Muscle of back (tissue), 13 donors: Measurements from ENCODE around the gene APOL3. TPM values are rescaled to one million over a fixed set of nuclear protein-coding genes. Genes with fewer than 3 reads are reported as not detected.
A peak's percentile ranks its signal among the peaks of the same experiment; 100 is the strongest.
"Not testable (repeated sequence)": the region's sequence is repeated elsewhere in the genome, so short reads cannot be mapped to it uniquely, and the experiment has no call there.

Experiments used
- DNase-seq, 3 donors: peaks; one replicate each; pipeline versions ENCODE4 v3.0.0 to v3.0.0-alpha.2; 2013
- long read RNA-seq, 9 donors: transcript quantifications; one replicate each; lab custom pipeline, GENCODE V29; 2026
- polyA plus RNA-seq, 10 donors: library from polyadenylated mRNA; unstranded; fragments of 120-200 nt; gene quantifications; one replicate each; pipeline ENCODE4 v1.2.1, GENCODE V29; 2013; ENCODE audit not compliant: insufficient read length in 10 of 10

The APOL3 gene
- 10 to 100 TPM in 7 of 10 donors, 1 to 10 TPM in 3; 6.6 to 17.1 (median 12.7) TPM for polyA plus RNA-seq
- long read RNA-seq, donor 1, partial matches to known transcripts, result 0 of 1 reads
- long read RNA-seq, donor 1, other reads (novel, unspliced or antisense), result 0 of 1 reads
- long read RNA-seq, donor 2, result 0 reads
- long read RNA-seq, donor 3, result 0 reads
- long read RNA-seq, donor 4, partial matches to known transcripts, result 0 of 2 reads
- long read RNA-seq, donor 4, other reads (novel, unspliced or antisense), result 0 of 2 reads
- long read RNA-seq, donor 5, partial matches to known transcripts, result 0 of 2 reads
- long read RNA-seq, donor 5, other reads (novel, unspliced or antisense), result 0 of 2 reads
- long read RNA-seq, donor 6, result 0 reads
- long read RNA-seq, donor 7, result 0 reads
- long read RNA-seq, donor 8, result 0 reads
- long read RNA-seq, donor 9, result 0 reads

GRCh38 chr22:36160499-36160942 is at the start of gene APOL3:
Gene APOL3 (minus strand): TSS chr22:36160755. CDS start chr22:36149055, 11,700 bp downstream.
- peak; percentile 45 to 81 (median 77) for DNase-seq

- no peak for DNase-seq
Observed at GRCh38 chr22:36210224-36210623, 49.7 kb upstream of the APOL3 start.

GRCh38 chr22:36209488-36209908 is 48.9 kb upstream of the APOL3 start:
- not testable (repeated sequence) for DNase-seq

GRCh38 chr22:36208914-36209313 is 48.4 kb upstream of the APOL3 start:
- DNase-seq, result no peak

GRCh38 chr22:36208162-36208765 is 47.7 kb upstream of the APOL3 start:
- DNase-seq, result no peak

- DNase-seq, result no peak
Observed at GRCh38 chr22:36206255-36206654, 45.7 kb upstream of the APOL3 start.

GRCh38 chr22:36205573-36205972 is 45.0 kb upstream of the APOL3 start:
- not testable (repeated sequence) for DNase-seq

GRCh38 chr22:36204632-36205015 is 44.1 kb upstream of the APOL3 start:
- DNase-seq, result no peak

- DNase-seq, result no peak
Observed at GRCh38 chr22:36204001-36204631, 43.6 kb upstream of the APOL3 start.

- DNase-seq, result not testable (repeated sequence)
Observed at GRCh38 chr22:36203441-36203840, 42.9 kb upstream of the APOL3 start.

- DNase-seq, result peak in 1 of 3 donors; percentile 46
Observed at GRCh38 chr22:36202906-36203305, 42.4 kb upstream of the APOL3 start.

- DNase-seq, result peak in 2 of 3 donors; percentile 83 to 89
Observed at GRCh38 chr22:36201630-36202319, 41.2 kb upstream of the APOL3 start, which contains the start of gene APOL4. Gene APOL4 (minus strand): TSS chr22:36201809. CDS start chr22:36201734, 75 bp downstream.

- DNase-seq, result not testable (repeated sequence)
Observed at GRCh38 chr22:36201025-36201424, 40.5 kb upstream of the APOL3 start.

GRCh38 chr22:36199001-36199551 is 38.5 kb upstream of the APOL3 start:
- DNase-seq, result no peak

- DNase-seq, result no peak
Observed at GRCh38 chr22:36198536-36198935, 38.0 kb upstream of the APOL3 start.

- peak in 2 of 3 donors; percentile 48 to 72 for DNase-seq
Observed at GRCh38 chr22:36197514-36198146, 37.1 kb upstream of the APOL3 start.

GRCh38 chr22:36197065-36197440 is 36.5 kb upstream of the APOL3 start:
- peak in 2 of 3 donors; percentile 75 to 78 for DNase-seq

- DNase-seq, result peak in 1 of 3 donors; percentile 35
Observed at GRCh38 chr22:36196254-36197064, 35.9 kb upstream of the APOL3 start.

GRCh38 chr22:36194971-36195370 is 34.4 kb upstream of the APOL3 start:
- DNase-seq, result peak; percentile 46 to 77 (median 51)

GRCh38 chr22:36194385-36194784 is 33.8 kb upstream of the APOL3 start:
- no peak for DNase-seq
